Stimulated activated memory B cell treated with anti-CD40 and anti-IgM and Interleukin-4, amounts not matched to agents 10 μg/mL and 1 μg/mL and 100 μg/mL, for 72 hours (primary cell): ENCODE measurements around the gene KCNK5.

Experiments used
- ATAC-seq: fragments of 150-1000 bp; cut with Tn5 transposase; 2 replicates; pipeline ENCODE4 v1.10.0; 2021
- H3K27ac Mint-ChIP-seq: one replicate; pipeline ENCODE4 v1.8.0; 2022; ENCODE audit warnings: mild to moderate bottlenecking, mixed read lengths
- H3K27me3 Mint-ChIP-seq: one replicate; pipeline ENCODE4 v1.8.0; 2022; ENCODE audit warnings: mixed read lengths
- H3K36me3 Mint-ChIP-seq: one replicate; pipeline ENCODE4 v1.8.0; 2022; ENCODE audit warnings: mixed read lengths
- H3K4me1 Mint-ChIP-seq: one replicate; pipeline ENCODE4 v1.8.0; 2022; ENCODE audit warnings: mixed read lengths
- H3K4me3 Mint-ChIP-seq: one replicate; pipeline ENCODE4 v1.8.0; 2022; ENCODE audit warnings: mild to moderate bottlenecking, moderate library complexity, mixed read lengths
- H3K9me3 Mint-ChIP-seq: one replicate; pipeline ENCODE4 v1.8.0; 2022; ENCODE audit warnings: mixed read lengths

Gene KCNK5

DNA sequence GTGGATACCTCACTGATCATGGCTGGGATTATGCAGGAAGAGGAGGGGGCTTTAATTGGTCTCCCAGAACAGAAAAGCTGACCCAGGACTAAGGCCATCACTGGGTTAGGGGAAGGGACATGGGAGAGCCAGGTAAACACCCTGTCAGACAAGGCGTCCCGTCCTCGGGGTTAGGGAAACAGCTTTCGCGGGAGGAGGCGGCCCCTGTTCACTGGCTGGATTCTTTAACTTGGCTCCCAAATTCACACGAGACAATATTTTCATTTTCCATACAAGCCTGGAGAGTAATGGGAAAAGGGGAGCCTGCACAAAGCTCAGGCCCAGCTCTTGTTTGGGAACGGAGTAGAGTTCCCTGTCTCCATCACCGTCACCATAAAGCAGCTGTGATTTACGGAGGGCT is 29.3 kb downstream of the KCNK5 start:
- no peak overlapping the region for H3K27ac Mint-ChIP-seq
- no peaks in the 10 kb centered on the region for H3K9me3 Mint-ChIP-seq
- no peak for ATAC-seq
- peaks cover 31% of the 10 kb centered on the region for H3K4me1 Mint-ChIP-seq
- no peaks in the 10 kb centered on the region for H3K27me3 Mint-ChIP-seq
- H3K36me3 Mint-ChIP-seq, result no peaks in the 10 kb centered on the region
- H3K4me3 Mint-ChIP-seq, result no peak overlapping the region

DNA sequence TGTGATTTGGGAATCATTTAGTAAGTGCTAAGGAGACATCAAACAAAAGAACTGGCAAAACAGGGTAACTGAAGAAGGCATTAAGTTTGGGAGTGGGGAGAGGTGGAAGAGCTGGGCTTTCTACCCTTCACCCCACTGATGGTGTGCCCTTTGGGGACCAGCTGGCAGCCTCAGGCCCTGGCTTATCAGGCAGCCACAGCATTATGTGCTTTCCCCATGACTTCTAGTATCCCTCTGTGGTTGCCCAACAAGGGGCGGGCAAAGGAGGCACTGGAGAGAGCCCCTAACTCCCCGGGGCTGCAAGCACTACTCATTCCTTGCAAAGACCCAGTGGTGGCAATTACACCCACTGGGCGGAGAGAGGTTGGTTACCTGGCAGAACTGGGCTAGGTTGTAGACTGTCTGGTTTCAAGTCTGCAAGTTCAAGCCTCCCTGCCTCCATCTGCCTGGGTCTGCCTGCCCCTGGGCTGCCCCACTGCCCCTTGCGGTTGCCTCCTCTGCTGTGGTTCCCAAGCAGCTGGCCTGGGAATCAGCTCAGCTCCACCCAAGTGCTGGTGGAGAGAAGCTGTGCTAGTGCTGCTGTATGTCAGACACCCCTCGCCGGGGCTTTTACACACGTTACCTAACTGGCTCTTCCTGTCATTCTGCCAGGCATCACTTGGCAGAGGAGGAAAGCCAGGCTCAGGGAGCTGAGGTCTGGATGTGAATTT is 29.9 kb downstream of the KCNK5 start:
- Mint-ChIP-seq H3K9me3 (no peaks in the 10 kb centered on the region), H3K4me1 (peaks cover 31% of the 10 kb centered on the region), H3K27me3 (no peaks in the 10 kb centered on the region), H3K27ac (peak overlapping the region; percentile 36), H3K4me3 (no peak overlapping the region), H3K36me3 (no peaks in the 10 kb centered on the region)
- no peak for ATAC-seq

DNA sequence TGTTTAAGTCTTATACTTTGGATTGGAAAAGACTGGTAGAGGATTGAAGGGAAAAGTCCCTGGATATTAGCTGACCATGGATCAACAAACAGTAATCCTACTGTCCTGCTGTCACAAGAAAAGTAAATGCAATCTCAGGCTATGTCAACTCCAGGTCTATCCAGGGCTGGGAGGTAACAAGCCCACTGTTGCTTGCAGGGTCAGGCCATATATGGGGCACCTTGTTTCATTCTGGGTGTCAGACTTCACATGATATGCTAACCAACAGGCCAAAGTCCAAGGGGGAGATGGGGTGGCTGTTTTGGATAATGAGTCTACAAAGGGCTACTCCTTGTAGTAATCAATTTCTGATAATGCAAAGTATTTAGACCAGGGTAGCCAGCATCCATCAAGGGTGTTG is 30.7 kb downstream of the KCNK5 start:
- no peaks in the 10 kb centered on the region for H3K36me3 Mint-ChIP-seq

DNA sequence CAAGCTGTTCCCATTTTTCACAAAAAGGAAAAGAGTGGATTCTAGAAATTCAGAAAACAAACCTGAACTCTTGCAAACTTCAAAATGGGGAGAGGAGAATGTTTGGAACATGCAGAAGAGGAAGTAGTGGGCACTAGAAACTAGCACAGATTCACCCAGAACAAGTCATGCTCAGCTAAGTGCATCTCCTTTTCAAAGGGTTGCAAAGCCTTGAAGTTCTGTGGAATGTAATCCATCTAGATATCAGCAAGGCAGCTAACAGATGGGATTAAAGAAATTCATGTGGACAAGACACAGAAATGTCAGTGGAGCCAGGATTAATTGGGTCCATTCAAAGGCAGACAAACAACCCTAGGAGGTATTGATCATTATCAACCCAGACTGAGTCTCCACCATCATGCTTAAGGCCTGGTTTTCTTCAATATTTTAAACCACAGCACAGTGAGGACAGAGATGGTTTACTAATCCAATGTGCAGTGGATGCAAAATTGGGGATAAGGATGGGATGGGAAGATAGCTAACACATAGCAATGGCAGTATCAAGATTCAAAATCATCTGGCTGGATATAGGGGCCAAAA is 31.3 kb downstream of the KCNK5 start:
- Mint-ChIP-seq H3K36me3 (no peaks in the 10 kb centered on the region), H3K9me3 (no peaks in the 10 kb centered on the region), H3K27ac (peak overlapping the region; percentile 36), H3K27me3 (no peaks in the 10 kb centered on the region), H3K4me1 (peaks cover 31% of the 10 kb centered on the region), H3K4me3 (peak overlapping the region; percentile 22)
- peak; percentile 72 for ATAC-seq

More for the DNA sequence above, 30.7 kb downstream of the KCNK5 start:
- Mint-ChIP-seq H3K27ac (peak overlapping the region; percentile 36), H3K4me3 (no peak overlapping the region), H3K9me3 (no peaks in the 10 kb centered on the region), H3K4me1 (peaks cover 31% of the 10 kb centered on the region), H3K27me3 (no peaks in the 10 kb centered on the region)
- ATAC-seq, result no peak

DNA sequence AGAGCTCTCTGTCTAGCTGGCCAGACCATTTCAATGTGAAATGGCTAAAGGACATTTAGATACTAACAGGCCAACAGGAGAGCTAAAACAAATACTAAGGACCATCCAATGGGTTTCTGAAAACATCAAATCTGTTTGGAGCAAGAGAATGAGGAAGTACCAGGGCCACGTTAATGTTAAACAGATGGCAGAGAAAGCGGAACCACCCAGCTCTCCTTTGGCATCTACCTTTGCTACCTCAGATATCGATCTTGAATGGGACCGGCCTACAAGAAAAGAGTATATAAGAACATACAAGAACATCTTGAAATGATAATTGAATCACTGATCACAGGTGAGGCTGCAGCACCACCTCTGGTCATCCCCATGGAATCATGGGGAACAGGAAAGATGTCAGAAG is 31.8 kb downstream of the KCNK5 start:
- no peaks in the 10 kb centered on the region for H3K36me3 Mint-ChIP-seq
- H3K9me3 Mint-ChIP-seq, result no peaks in the 10 kb centered on the region
- H3K4me3 Mint-ChIP-seq, result peak overlapping the region; percentile 22
- no peaks in the 10 kb centered on the region for H3K27me3 Mint-ChIP-seq
- peak overlapping the region; percentile 36 for H3K27ac Mint-ChIP-seq
- H3K4me1 Mint-ChIP-seq, result peaks cover 31% of the 10 kb centered on the region
- ATAC-seq, result peak; percentile 74

DNA sequence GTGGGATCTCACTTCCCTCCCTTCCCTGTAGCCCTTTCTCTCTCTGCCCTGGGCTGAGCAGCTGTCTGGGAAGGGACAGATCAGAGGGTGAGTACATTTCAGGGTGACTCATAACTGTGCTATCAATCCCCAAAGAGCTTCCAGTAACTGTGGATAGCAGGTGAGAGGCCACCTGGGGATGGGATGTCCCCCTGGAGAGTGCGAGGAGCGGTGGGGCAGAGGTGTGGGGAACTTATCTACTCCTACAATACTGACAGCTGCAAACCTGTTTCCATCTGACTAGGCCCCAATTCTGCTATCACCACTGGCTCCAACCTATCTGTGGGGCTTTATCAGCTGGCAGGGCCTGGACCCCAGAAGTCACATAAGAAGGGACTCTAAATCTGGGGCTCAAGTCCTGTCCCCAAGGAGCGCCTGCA is 32.6 kb downstream of the KCNK5 start:
- H3K9me3 Mint-ChIP-seq, result no peaks in the 10 kb centered on the region
- H3K4me3 Mint-ChIP-seq, result no peak overlapping the region
- ATAC-seq, result peak; percentile 55
- H3K27me3 Mint-ChIP-seq, result no peaks in the 10 kb centered on the region
- peak overlapping the region; percentile 36 for H3K27ac Mint-ChIP-seq
- no peaks in the 10 kb centered on the region for H3K36me3 Mint-ChIP-seq
- peaks cover 31% of the 10 kb centered on the region for H3K4me1 Mint-ChIP-seq

DNA sequence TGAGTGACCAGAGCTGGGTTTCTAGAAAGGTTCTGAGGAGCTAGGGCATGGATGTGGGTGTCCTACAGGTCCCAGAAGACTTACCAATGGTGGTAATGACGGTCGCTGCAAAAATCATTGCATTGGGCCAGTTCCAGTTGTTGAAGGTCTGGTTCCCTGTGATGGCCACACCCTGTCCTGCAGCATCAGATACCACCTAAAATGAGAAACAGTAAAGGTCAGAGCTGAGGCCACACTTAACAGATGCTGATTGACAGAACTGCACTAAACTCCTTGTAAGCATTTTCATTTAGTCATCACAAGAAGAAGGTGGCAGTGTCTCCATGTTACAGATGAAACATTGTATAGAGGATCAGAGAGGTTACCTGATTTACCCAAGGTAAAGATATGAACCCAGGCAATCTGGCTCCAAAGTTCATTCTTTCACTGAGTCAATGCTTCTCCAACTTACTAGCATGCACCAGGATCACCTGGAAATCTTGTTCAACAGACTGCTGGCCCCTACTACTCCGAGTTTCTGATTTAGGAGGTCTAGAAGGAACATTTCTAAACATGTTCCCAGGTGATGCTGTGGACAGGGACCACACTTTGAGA is 33.4 kb downstream of the KCNK5 start:
- no peak for ATAC-seq
- Mint-ChIP-seq H3K9me3 (no peaks in the 10 kb centered on the region), H3K27ac (peak overlapping the region; percentile 36), H3K4me1 (peaks cover 31% of the 10 kb centered on the region), H3K27me3 (no peaks in the 10 kb centered on the region), H3K36me3 (no peaks in the 10 kb centered on the region), H3K4me3 (no peak overlapping the region)

DNA sequence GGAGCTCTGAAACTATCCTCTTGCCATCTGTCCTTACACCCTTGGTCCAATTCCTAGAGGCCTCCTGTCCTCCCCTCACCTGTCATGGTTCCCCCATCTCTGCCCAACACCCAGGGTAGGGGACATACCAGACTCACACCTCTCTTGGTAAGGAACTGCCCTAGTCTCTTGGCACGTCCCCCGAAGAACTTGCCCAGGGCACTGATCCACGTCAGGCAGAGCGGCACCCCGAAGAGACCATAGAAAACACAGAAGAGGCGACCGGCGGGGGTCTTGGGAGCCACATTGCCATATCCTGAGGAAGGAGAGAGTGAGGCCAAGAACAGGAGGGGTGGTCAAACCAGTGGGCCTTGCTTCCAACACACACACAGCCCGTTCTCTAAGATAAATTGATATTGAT is 34.8 kb downstream of the KCNK5 start:
- ATAC-seq, result no peak
- no peaks in the 10 kb centered on the region for H3K36me3 Mint-ChIP-seq
- no peaks in the 10 kb centered on the region for H3K27me3 Mint-ChIP-seq
- H3K27ac Mint-ChIP-seq, result no peak overlapping the region
- H3K4me3 Mint-ChIP-seq, result no peak overlapping the region
- peaks cover 31% of the 10 kb centered on the region for H3K4me1 Mint-ChIP-seq
- H3K9me3 Mint-ChIP-seq, result no peaks in the 10 kb centered on the region

DNA sequence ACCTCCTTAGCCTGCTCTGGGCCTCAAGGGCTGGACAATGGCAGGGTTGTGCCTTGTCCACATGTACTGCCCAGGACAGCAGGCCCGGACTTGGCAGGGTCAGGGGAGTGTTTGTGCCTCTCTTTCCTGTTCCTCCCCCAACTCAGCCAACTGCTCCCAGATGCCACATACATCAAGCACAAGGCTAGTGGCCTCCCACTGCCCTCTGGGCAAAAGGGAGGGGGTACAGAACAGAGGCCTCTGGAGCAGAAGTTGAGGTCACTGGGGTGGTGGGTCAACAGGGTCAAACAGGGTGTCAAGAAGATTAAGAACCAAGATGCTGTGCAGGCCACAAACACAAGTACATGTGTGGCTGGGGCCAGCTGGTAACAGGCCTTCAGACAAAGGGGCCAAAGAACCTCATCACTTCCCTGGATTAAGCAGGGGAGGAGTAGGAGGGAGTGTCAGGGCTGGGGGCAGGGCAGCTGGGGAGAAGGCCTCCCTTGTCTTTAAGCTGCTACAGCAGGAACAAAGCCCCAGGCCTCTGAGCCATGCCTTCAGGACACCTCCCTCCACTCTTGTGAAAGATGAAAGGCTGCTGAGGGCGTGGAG is 36.0 kb downstream of the KCNK5 start:
- H3K9me3 Mint-ChIP-seq, result no peaks in the 10 kb centered on the region
- no peak overlapping the region for H3K4me3 Mint-ChIP-seq
- peaks cover 8% of the 10 kb centered on the region for H3K27me3 Mint-ChIP-seq
- no peaks in the 10 kb centered on the region for H3K36me3 Mint-ChIP-seq
- peak overlapping the region; percentile 26 for H3K27ac Mint-ChIP-seq
- H3K4me1 Mint-ChIP-seq, result peaks cover 28% of the 10 kb centered on the region
- no peak for ATAC-seq

DNA sequence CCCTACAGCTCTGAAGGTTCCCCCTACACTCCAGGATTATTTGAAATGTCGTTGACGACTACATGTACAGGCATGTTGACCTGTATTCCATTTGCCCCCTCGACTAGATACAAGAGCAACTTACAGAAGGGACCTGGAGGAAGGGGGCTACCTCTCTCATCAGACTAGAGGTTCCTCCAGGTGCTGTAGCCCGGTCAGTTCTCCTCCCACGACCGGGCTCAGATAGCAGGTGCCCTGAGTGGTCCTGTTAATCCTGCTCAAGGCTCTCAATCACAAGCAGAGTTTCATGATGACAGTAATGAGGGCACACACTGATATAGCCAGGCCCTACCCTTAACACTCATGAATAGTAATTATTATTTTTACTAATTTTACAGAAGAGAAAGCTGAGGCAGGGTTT is 36.5 kb downstream of the KCNK5 start:
- Mint-ChIP-seq H3K4me3 (no peak overlapping the region), H3K27ac (peak overlapping the region; percentile 26), H3K27me3 (peaks cover 14% of the 10 kb centered on the region), H3K4me1 (peaks cover 23% of the 10 kb centered on the region), H3K9me3 (no peaks in the 10 kb centered on the region), H3K36me3 (no peaks in the 10 kb centered on the region)
- no peak for ATAC-seq

DNA sequence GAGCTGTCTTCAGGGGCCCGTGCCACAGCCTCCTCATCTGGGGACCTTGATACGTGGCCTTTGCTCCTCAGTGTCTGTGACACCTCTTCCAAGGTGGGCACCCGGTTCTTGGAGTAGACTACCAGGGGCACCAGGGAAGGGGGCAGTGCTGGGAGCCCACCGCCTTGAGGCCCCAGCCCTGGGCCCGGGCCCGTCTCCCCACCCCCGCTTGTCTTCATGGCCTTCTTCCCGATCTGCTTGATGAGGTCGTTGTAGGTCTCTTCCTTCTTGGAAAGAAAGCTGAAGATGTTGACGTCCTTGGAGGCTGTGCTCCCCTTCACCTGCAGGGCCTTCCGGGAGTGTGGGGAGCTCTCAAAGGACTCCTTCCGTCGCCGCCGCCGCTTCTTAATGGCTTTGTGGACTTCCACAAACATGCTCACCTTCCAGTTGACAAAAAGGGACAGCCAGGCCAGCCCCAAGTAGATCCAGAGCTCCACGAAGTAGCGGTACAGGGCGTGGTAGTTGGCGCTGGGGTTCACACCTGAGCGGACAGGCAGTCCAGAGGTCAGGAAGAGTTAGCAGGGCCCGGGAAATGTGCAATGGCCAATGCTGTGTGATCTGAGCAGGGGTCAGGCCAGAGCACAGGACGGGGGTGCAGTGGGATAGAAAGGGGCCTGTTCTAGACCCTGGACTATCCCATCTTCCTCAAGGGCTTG is 37.9 kb downstream of the KCNK5 start:
- Mint-ChIP-seq H3K4me3 (no peak overlapping the region), H3K36me3 (no peaks in the 10 kb centered on the region), H3K27me3 (peaks cover 14% of the 10 kb centered on the region), H3K9me3 (no peaks in the 10 kb centered on the region), H3K4me1 (peaks cover 9% of the 10 kb centered on the region), H3K27ac (no peak overlapping the region)
- no peak for ATAC-seq

DNA sequence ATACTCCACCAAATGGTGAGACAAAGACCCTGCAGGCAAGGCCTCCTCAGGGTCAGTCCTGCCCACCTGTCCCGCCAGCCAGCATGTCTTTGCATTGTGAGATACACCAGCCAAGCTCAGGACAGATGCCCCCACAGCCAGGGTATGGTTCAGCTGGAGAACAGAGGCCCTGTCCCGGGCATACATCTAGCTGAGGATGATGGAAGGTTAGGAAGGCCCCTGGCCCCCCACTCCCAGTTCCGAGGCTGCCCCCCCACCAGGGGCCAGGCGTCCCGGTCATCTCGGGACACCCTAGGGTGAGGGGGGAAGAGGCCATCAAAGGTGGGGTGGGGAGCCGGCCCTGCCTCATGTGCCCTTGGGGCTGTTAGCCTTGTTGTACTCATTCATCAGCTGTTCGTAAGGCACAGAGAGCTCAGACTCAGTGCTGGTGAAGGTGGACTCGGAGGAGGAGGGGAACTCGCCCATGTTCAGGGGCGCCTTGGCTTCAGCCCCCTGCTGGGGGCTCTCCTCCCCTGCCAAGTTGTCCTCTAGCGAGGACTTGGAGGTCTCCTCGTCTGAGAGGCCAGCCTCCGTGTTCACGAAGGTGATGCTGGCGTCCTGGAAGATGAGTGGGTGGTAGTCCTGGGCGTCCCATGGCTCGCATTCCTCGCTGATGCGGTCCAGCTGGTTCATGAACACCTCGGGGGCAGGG is 38.6 kb downstream of the KCNK5 start:
- H3K4me3 Mint-ChIP-seq, result no peak overlapping the region
- peaks cover 7% of the 10 kb centered on the region for H3K4me1 Mint-ChIP-seq
- H3K36me3 Mint-ChIP-seq, result no peaks in the 10 kb centered on the region
- peaks cover 14% of the 10 kb centered on the region for H3K27me3 Mint-ChIP-seq
- ATAC-seq, result no peak
- H3K27ac Mint-ChIP-seq, result no peak overlapping the region
- no peaks in the 10 kb centered on the region for H3K9me3 Mint-ChIP-seq

DNA sequence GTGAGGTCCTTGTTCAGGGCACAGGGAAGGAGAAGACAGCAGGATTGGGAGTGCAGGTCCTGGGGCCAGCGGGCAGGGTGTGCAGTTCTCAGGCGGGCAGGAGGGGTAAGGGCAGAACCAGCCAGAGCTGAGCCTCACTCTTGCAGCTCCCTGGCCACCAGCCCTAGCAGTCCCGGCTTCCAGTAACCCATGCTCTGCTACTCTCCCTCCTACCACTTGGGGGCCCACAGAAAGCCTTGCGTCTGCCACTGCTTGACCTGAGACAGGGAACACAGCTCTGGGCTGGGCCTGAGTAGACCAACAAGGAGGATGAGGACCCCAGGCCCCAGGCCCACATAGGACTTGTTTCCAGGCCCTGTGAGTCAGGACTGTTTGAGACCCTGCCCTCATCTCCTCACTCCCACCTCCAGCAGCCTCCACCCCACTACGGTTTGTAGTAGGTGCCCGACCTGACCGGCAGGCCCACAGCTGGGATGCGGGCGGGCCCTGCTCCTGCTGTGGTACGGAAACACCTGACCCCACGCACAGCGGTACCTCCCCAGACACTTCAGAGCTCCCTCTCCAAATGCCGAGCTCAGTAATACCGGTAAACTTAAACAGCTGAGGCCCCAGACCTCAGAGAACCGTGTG is 39.2 kb downstream of the KCNK5 start:
- no peaks in the 10 kb centered on the region for H3K36me3 Mint-ChIP-seq
- no peaks in the 10 kb centered on the region for H3K9me3 Mint-ChIP-seq
- no peak overlapping the region for H3K4me3 Mint-ChIP-seq
- peaks cover 14% of the 10 kb centered on the region for H3K27me3 Mint-ChIP-seq
- peak; percentile 42 for ATAC-seq
- peaks cover 7% of the 10 kb centered on the region for H3K4me1 Mint-ChIP-seq
- H3K27ac Mint-ChIP-seq, result no peak overlapping the region

DNA sequence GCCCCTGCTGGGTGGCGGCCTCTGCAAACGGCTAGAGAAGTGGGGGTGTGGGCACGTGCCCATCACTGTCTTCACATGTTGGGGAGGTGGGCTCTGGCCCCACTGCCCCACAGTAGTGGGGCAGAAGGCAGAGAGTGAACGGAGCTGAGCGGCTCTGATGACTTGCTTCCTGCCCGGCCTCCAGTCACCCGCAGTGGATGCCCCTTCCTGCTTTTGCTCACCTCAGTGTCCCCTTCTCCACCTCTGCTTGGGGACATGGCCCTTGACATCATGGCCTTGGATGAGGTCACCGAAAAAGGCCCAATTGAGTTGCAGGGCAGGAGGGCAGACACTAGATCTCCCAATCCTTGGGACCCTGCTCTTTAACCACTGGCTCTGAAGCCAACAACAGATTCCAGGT is 40.1 kb downstream of the KCNK5 start:
- peaks cover 7% of the 10 kb centered on the region for H3K4me1 Mint-ChIP-seq
- H3K27me3 Mint-ChIP-seq, result peaks cover 14% of the 10 kb centered on the region
- no peaks in the 10 kb centered on the region for H3K36me3 Mint-ChIP-seq
- no peak overlapping the region for H3K27ac Mint-ChIP-seq
- no peak overlapping the region for H3K4me3 Mint-ChIP-seq
- no peak for ATAC-seq
- H3K9me3 Mint-ChIP-seq, result no peaks in the 10 kb centered on the region
